GM23338 (cell line): Measurements from ENCODE around the gene NDUFV2. TPM values are rescaled to one million over a fixed set of nuclear protein-coding genes. Genes with fewer than 3 reads are reported as not detected.

Experiments
- ATAC-seq: fragments of 200-7000 bp; cut with Tn5 transposase; 3 replicates; pipeline ENCODE4 v1.9.1; 2020
- DNase-seq: peaks from one replicate; pipeline ENCODE4 v3.0.0-alpha.2; 2015; ENCODE audit warnings: low spot score
- H2AFZ ChIP-seq: fragments of 200-600 bp; sonication (generic); 2 replicates; pipeline ENCODE4 v1.8.0; 2016; ENCODE audit warnings: antibody characterized with exemption, mild to moderate bottlenecking, moderate library complexity
- H3F3A ChIP-seq: fragments of 200-600 bp; sonication (generic); replicated peaks from 2 replicates; pipeline ENCODE4 v1.8.0; 2017; ENCODE audit warnings: antibody characterized with exemption, mixed run types, low read depth
- H3K27ac ChIP-seq: fragments of 200-600 bp; sonication (generic); 2 replicates; pipeline ENCODE4 v1.6.1; 2016; ENCODE audit warnings: low read depth
- H3K27me3 ChIP-seq: fragments of 200-600 bp; sonication (generic); 2 replicates; pipeline ENCODE4 v1.8.0; 2016; ENCODE audit warnings: mild to moderate bottlenecking, mixed run types, moderate library complexity; ENCODE audit not compliant: insufficient read depth
- H3K36me3 ChIP-seq: fragments of 200-600 bp; sonication (generic); 2 replicates; pipeline ENCODE4 v1.8.0; 2016; ENCODE audit warnings: mild to moderate bottlenecking; ENCODE audit not compliant: insufficient read depth
- H3K4me1 ChIP-seq: fragments of 200-600 bp; sonication (generic); 2 replicates; pipeline ENCODE4 v1.8.0; 2016; ENCODE audit warnings: mild to moderate bottlenecking, moderate library complexity; ENCODE audit not compliant: insufficient read depth
- H3K4me2 ChIP-seq: fragments of 200-600 bp; sonication (generic); 2 replicates; pipeline ENCODE4 v1.7.1; 2017; ENCODE audit warnings: mixed run types
- H3K4me3 ChIP-seq: fragments of 200-600 bp; sonication (generic); 2 replicates; pipeline ENCODE4 v1.6.1; 2016; ENCODE audit warnings: mixed run types
- H3K79me2 ChIP-seq: fragments of 200-600 bp; sonication (generic); replicated peaks from 2 replicates; pipeline ENCODE4 v1.8.0; 2017; ENCODE audit warnings: mild to moderate bottlenecking; ENCODE audit not compliant: insufficient read depth
- H3K9me2 ChIP-seq: fragments of 200-600 bp; sonication (generic); 2 replicates; pipeline ENCODE4 v1.8.0; 2017; ENCODE audit not compliant: insufficient read depth
- H4K20me1 ChIP-seq: fragments of 200-600 bp; sonication (generic); replicated peaks from 2 replicates; pipeline ENCODE4 v1.8.0; 2017; ENCODE audit warnings: mild to moderate bottlenecking; ENCODE audit not compliant: insufficient read depth
- H3K27ac Mint-ChIP-seq: 2 replicates; pipeline ENCODE4 v1.8.0; 2020; ENCODE audit warnings: inconsistent platforms, mild to moderate bottlenecking, moderate library complexity, mixed read lengths
- H3K27me3 Mint-ChIP-seq: 3 replicates; pipeline ENCODE4 v1.8.0; 2022; ENCODE audit warnings: low read depth, mild to moderate bottlenecking, moderate library complexity, mixed read lengths, inconsistent platforms; ENCODE audit not compliant: insufficient read depth, poor library complexity
- H3K36me3 Mint-ChIP-seq: 3 replicates; pipeline ENCODE4 v1.8.0; 2021; ENCODE audit warnings: low read depth, mild to moderate bottlenecking, inconsistent platforms, moderate library complexity, mixed read lengths
- H3K4me1 Mint-ChIP-seq: 3 replicates; pipeline ENCODE4 v1.8.0; 2020; ENCODE audit warnings: mild to moderate bottlenecking, inconsistent platforms, mixed read lengths
- H3K4me3 Mint-ChIP-seq: 3 replicates; pipeline ENCODE4 v1.8.0; 2021; ENCODE audit warnings: moderate library complexity, mild to moderate bottlenecking, inconsistent platforms, mixed read lengths
- H3K9me3 Mint-ChIP-seq: 3 replicates; pipeline ENCODE4 v1.8.0; 2020; ENCODE audit warnings: moderate library complexity, mild to moderate bottlenecking, inconsistent platforms, mixed read lengths
- CREB1 ChIP-seq: fragments of 250-450 bp; sonication (Bioruptor Pico); IDR thresholded peaks from 2 replicates; pipeline ENCODE4 v1.5.0; 2020; ENCODE audit warnings: low read depth, mild to moderate bottlenecking, moderate library complexity
- EZH2 ChIP-seq: fragments of 200-600 bp; sonication (generic); IDR thresholded peaks from one replicate; pipeline ENCODE4 v1.8.0; 2017; ENCODE audit warnings: antibody characterized with exemption, mild to moderate bottlenecking, low read depth; ENCODE audit not compliant: unreplicated experiment
- EZH2phosphoT487 ChIP-seq: fragments of 200-600 bp; sonication (generic); IDR thresholded peaks from one replicate; pipeline ENCODE4 v1.8.1; 2018; ENCODE audit warnings: antibody characterized with exemption; ENCODE audit not compliant: unreplicated experiment
- JUNB ChIP-seq: IDR thresholded peaks from one replicate; pipeline ENCODE4 v1.6.1; 2016; ENCODE audit warnings: antibody characterized with exemption; ENCODE audit not compliant: unreplicated experiment
- NANOG ChIP-seq: IDR thresholded peaks from 2 replicates; pipeline ENCODE4 v1.6.1; 2016; ENCODE audit warnings: antibody characterized with exemption, borderline replicate concordance
- POLR2AphosphoS5 ChIP-seq: IDR thresholded peaks from 2 replicates; pipeline ENCODE4 v1.6.1; 2016; ENCODE audit warnings: antibody characterized with exemption, low read depth
- STAT1 ChIP-seq: IDR thresholded peaks from one replicate; pipeline ENCODE4 v1.6.1; 2016; ENCODE audit warnings: antibody characterized with exemption; ENCODE audit not compliant: unreplicated experiment
- ZNF114 ChIP-seq: fragments of 250-450 bp; sonication (Bioruptor Pico); IDR thresholded peaks from 2 replicates; pipeline ENCODE4 v1.5.0; 2020; ENCODE audit warnings: mild to moderate bottlenecking, moderate library complexity
- ZNF331 ChIP-seq: fragments of 250-450 bp; sonication (Bioruptor Pico); IDR thresholded peaks from 2 replicates; pipeline ENCODE4 v1.5.0; 2020; ENCODE audit warnings: low read depth, mild to moderate bottlenecking, moderate library complexity
- polyA plus RNA-seq: library from polyadenylated mRNA; unstranded; fragments of >200 nt; fragmentation: Nextera tagmentation; extraction: Ambion mirVana; gene quantifications from 2 replicates; pipeline ENCODE4 v1.2.1, GENCODE V29; 2016
- total RNA-seq: library from RNA; depleted of rRNA; stranded (reverse); fragments of >200 nt; shearing (Covaris generic); gene quantifications from 2 replicates; pipeline ENCODE4 v1.2.3, GENCODE V29; 2014
- TF ChIP-seq, protein P1 (sequence below): IDR thresholded peaks from one replicate; pipeline ENCODE4 v1.6.1; 2018; ENCODE audit warnings: antibody characterized with exemption; ENCODE audit not compliant: unreplicated experiment
- TF ChIP-seq, protein P2 (sequence below): IDR thresholded peaks from 2 replicates; pipeline ENCODE4 v1.6.1; 2016; ENCODE audit warnings: antibody characterized with exemption
- TF ChIP-seq, protein P3 (sequence below), 2 experiments: fragments of 200-600 bp in 1 of 2; sonication (generic) in 1 of 2; conservative IDR thresholded peaks; 2 replicates each; pipeline versions ENCODE4 v1.5.1 to v1.6.1; 2016 to 2017; ENCODE audit warnings: antibody characterized with exemption in 2 of 2, low read depth in 2 of 2, mild to moderate bottlenecking in 2 of 2, moderate library complexity in 1 of 2
- TF ChIP-seq, protein P4 (sequence below): fragments of 250-450 bp; sonication (Bioruptor Pico); IDR thresholded peaks from 2 replicates; pipeline ENCODE4 v1.5.0; 2020; ENCODE audit warnings: mild to moderate bottlenecking, moderate library complexity

Gene NDUFV2
- total and polyA plus RNA-seq, 2 experiments from 2014 or later = 157 to 577 TPM

DNA sequence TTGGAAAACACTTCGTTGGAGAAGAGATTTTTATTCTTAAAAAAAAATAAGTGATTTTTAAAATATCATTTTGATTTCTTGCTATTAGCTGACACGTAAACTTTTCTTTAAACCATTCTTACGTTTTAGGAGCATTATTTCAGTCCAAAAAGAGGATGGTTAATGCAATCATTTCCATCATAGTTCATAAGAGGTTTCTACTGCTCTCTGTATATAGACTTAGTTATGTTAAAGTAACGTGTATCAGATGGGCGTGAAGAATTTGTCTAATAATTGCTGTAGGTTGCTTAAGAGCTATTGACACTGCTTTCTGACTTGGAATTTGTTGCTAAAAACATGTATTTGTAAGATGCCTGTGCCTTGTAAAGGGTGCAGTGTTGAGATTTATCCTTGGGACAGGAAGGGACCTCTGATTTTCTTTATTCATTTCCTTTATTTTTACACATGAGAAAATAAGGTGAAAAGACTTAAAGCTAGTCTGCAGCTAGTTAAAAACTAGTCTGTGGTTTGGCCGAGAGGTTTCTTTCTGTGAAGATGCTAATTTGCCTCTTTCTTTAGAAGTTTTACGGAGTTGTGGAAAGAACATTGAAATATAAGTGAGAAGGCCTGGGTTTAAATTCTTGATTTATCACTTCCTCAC is 37.0 kb downstream of the NDUFV2 start:
- Histone ChIP-seq H3K4me1 (peaks cover 15% of the 10 kb centered on the region; the same call in 1 of the 2 replicates), H3K9me2 (no peaks in the 10 kb centered on the region), H3K79me2 (peaks cover 71% of the 10 kb centered on the region), H3K36me3 (no peaks in the 10 kb centered on the region), H3K27me3 (no peaks in the 10 kb centered on the region), H3K4me3 (no peak overlapping the region), H4K20me1 (peaks cover 3% of the 10 kb centered on the region; the same call in 1 of the 2 replicates), H3K4me2 (no peak overlapping the region), H2AFZ (no peak overlapping the region), H3F3A (peaks cover 10% of the 10 kb centered on the region), H3K27ac (no peak overlapping the region)
- peaks cover 8% of the 10 kb centered on the region; the same call in 2 of the 3 replicates for H3K36me3 Mint-ChIP-seq
- DNase-seq (no peak), ATAC-seq (no peak)
- H3K27ac Mint-ChIP-seq = no peak overlapping the region
- H3K4me3 Mint-ChIP-seq = no peak overlapping the region
- peaks cover 13% of the 10 kb centered on the region for H3K27me3 Mint-ChIP-seq
- peaks cover 30% of the 10 kb centered on the region for H3K4me1 Mint-ChIP-seq
- H3K9me3 Mint-ChIP-seq = no peaks in the 10 kb centered on the region
- TF ChIP-seq, protein P1, sequence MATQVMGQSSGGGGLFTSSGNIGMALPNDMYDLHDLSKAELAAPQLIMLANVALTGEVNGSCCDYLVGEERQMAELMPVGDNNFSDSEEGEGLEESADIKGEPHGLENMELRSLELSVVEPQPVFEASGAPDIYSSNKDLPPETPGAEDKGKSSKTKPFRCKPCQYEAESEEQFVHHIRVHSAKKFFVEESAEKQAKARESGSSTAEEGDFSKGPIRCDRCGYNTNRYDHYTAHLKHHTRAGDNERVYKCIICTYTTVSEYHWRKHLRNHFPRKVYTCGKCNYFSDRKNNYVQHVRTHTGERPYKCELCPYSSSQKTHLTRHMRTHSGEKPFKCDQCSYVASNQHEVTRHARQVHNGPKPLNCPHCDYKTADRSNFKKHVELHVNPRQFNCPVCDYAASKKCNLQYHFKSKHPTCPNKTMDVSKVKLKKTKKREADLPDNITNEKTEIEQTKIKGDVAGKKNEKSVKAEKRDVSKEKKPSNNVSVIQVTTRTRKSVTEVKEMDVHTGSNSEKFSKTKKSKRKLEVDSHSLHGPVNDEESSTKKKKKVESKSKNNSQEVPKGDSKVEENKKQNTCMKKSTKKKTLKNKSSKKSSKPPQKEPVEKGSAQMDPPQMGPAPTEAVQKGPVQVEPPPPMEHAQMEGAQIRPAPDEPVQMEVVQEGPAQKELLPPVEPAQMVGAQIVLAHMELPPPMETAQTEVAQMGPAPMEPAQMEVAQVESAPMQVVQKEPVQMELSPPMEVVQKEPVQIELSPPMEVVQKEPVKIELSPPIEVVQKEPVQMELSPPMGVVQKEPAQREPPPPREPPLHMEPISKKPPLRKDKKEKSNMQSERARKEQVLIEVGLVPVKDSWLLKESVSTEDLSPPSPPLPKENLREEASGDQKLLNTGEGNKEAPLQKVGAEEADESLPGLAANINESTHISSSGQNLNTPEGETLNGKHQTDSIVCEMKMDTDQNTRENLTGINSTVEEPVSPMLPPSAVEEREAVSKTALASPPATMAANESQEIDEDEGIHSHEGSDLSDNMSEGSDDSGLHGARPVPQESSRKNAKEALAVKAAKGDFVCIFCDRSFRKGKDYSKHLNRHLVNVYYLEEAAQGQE = no peak
- TF ChIP-seq, protein P2, sequence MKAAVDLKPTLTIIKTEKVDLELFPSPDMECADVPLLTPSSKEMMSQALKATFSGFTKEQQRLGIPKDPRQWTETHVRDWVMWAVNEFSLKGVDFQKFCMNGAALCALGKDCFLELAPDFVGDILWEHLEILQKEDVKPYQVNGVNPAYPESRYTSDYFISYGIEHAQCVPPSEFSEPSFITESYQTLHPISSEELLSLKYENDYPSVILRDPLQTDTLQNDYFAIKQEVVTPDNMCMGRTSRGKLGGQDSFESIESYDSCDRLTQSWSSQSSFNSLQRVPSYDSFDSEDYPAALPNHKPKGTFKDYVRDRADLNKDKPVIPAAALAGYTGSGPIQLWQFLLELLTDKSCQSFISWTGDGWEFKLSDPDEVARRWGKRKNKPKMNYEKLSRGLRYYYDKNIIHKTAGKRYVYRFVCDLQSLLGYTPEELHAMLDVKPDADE = no peak
- TF ChIP-seq POLR2AphosphoS5 = no peak
- TF ChIP-seq JUNB = no peak
- TF ChIP-seq, protein P3, sequence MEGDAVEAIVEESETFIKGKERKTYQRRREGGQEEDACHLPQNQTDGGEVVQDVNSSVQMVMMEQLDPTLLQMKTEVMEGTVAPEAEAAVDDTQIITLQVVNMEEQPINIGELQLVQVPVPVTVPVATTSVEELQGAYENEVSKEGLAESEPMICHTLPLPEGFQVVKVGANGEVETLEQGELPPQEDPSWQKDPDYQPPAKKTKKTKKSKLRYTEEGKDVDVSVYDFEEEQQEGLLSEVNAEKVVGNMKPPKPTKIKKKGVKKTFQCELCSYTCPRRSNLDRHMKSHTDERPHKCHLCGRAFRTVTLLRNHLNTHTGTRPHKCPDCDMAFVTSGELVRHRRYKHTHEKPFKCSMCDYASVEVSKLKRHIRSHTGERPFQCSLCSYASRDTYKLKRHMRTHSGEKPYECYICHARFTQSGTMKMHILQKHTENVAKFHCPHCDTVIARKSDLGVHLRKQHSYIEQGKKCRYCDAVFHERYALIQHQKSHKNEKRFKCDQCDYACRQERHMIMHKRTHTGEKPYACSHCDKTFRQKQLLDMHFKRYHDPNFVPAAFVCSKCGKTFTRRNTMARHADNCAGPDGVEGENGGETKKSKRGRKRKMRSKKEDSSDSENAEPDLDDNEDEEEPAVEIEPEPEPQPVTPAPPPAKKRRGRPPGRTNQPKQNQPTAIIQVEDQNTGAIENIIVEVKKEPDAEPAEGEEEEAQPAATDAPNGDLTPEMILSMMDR (conservative IDR thresholded peaks at IDR 0.05; ENCODE audit: low read depth in 2 of 2) = no peak
- no peak for TF ChIP-seq STAT1
- TF ChIP-seq EZH2phosphoT487 = no peak
- TF ChIP-seq ZNF331 (CRISPR knock-in tag) = no peak
- TF ChIP-seq, protein P4, sequence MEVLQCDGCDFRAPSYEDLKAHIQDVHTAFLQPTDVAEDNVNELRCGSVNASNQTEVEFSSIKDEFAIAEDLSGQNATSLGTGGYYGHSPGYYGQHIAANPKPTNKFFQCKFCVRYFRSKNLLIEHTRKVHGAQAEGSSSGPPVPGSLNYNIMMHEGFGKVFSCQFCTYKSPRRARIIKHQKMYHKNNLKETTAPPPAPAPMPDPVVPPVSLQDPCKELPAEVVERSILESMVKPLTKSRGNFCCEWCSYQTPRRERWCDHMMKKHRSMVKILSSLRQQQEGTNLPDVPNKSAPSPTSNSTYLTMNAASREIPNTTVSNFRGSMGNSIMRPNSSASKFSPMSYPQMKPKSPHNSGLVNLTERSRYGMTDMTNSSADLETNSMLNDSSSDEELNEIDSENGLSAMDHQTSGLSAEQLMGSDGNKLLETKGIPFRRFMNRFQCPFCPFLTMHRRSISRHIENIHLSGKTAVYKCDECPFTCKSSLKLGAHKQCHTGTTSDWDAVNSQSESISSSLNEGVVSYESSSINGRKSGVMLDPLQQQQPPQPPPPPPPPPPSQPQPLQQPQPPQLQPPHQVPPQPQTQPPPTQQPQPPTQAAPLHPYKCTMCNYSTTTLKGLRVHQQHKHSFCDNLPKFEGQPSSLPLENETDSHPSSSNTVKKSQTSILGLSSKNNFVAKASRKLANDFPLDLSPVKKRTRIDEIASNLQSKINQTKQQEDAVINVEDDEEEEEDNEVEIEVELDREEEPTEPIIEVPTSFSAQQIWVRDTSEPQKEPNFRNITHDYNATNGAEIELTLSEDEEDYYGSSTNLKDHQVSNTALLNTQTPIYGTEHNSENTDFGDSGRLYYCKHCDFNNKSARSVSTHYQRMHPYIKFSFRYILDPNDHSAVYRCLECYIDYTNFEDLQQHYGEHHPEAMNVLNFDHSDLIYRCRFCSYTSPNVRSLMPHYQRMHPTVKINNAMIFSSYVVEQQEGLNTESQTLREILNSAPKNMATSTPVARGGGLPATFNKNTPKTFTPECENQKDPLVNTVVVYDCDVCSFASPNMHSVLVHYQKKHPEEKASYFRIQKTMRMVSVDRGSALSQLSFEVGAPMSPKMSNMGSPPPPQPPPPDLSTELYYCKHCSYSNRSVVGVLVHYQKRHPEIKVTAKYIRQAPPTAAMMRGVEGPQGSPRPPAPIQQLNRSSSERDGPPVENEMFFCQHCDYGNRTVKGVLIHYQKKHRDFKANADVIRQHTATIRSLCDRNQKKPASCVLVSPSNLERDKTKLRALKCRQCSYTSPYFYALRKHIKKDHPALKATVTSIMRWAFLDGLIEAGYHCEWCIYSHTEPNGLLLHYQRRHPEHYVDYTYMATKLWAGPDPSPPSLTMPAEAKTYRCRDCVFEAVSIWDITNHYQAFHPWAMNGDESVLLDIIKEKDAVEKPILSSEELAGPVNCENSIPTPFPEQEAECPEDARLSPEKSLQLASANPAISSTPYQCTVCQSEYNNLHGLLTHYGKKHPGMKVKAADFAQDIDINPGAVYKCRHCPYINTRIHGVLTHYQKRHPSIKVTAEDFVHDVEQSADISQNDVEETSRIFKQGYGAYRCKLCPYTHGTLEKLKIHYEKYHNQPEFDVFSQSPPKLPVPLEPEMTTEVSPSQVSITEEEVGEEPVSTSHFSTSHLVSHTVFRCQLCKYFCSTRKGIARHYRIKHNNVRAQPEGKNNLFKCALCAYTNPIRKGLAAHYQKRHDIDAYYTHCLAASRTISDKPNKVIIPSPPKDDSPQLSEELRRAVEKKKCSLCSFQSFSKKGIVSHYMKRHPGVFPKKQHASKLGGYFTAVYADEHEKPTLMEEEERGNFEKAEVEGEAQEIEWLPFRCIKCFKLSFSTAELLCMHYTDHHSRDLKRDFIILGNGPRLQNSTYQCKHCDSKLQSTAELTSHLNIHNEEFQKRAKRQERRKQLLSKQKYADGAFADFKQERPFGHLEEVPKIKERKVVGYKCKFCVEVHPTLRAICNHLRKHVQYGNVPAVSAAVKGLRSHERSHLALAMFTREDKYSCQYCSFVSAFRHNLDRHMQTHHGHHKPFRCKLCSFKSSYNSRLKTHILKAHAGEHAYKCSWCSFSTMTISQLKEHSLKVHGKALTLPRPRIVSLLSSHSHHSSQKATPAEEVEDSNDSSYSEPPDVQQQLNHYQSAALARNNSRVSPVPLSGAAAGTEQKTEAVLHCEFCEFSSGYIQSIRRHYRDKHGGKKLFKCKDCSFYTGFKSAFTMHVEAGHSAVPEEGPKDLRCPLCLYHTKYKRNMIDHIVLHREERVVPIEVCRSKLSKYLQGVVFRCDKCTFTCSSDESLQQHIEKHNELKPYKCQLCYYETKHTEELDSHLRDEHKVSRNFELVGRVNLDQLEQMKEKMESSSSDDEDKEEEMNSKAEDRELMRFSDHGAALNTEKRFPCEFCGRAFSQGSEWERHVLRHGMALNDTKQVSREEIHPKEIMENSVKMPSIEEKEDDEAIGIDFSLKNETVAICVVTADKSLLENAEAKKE = no peak
- TF ChIP-seq EZH2 = no peak
- TF ChIP-seq ZNF114 (CRISPR knock-in tag) = no peak
- TF ChIP-seq NANOG = no peak
- TF ChIP-seq CREB1 (CRISPR knock-in tag) = no peak
